ENCODE measurements around the gene ZNF850.
"Not testable (repeated sequence)": the region's sequence is repeated elsewhere in the genome, so short reads cannot be mapped to it uniquely, and the experiment has no call there.

The ZNF850 gene

GRCh38 chr19:36772311-36773222 lies at the start of gene ZNF850:
ZNF850 (minus strand) TSS chr19:36772807; CDS start chr19:36762606, 10,201 bp downstream.
- peak; percentile 87 to 92 for DNase-seq

DNA sequence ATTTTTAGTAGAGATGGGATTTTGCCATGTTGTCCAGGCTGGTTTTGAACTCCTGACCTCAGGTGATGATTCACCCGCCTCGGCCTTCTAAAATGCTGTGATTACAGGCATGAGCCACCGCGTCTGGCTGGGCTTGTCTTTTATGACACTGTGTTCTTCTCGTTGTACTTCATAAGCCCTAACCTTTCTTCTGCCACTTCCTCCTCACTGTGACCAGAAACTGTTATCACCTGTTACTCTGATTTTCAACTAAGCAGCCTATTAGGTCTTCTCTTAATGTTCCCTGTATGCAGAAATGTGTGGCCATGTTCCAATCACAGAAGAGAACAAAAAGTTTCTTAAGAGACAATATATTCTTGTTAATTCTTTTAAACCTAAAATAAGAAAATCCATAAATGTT lies 49.2 kb upstream of the ZNF850 start:
- DNase-seq, result no peak

DNA sequence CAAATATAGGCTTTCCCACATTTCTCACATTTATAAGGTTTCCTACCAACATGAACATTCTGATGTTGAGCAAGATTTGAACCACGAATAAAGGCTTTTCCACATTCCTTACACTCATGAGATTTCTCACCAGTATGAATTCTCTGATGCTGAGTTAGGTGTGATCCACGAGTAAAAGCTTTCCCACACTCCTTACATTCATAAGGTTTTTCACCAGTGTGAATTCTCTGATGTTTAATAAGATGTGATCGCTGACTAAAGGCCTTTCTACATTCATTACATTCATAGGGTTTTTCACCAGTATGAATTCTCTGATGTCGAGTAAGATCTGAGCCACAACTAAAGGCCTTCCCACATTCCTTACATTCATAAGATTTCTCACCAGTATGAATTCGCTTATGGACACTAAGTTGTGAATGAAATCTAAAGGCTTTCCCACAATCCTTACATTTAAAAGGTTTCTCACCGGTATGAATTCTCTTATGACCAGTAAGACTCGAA lies 46.6 kb upstream of the ZNF850 start:
- no peak for DNase-seq

DNA sequence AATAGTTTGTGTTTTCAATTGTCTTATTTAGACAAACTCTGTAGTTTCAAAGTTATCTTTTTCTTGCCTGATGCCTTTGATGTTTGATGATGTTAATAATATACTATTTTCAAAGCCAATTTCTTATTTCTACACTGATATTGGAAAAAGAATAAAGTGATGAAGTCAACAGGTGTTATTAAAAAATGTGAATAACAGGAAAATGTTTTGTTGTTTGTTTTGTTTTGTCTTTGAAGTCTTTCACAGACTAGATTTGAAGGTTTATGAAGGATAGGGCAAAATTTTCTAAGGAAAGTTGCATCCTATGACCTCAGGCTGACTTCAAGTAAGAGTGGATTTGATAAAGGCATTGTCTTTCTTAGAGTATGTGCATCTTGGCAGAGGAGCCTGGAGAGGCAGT lies 34.4 kb upstream of the ZNF850 start:
- DNase-seq, result no peak

- no peak for DNase-seq
Observed at GRCh38 chr19:36805364-36805763, 32.8 kb upstream of the ZNF850 start.

- no peak for DNase-seq
Observed at GRCh38 chr19:36797786-36798108, 25.1 kb upstream of the ZNF850 start.

- no peak for DNase-seq
Observed at GRCh38 chr19:36796714-36796992, 24.0 kb upstream of the ZNF850 start.

DNA sequence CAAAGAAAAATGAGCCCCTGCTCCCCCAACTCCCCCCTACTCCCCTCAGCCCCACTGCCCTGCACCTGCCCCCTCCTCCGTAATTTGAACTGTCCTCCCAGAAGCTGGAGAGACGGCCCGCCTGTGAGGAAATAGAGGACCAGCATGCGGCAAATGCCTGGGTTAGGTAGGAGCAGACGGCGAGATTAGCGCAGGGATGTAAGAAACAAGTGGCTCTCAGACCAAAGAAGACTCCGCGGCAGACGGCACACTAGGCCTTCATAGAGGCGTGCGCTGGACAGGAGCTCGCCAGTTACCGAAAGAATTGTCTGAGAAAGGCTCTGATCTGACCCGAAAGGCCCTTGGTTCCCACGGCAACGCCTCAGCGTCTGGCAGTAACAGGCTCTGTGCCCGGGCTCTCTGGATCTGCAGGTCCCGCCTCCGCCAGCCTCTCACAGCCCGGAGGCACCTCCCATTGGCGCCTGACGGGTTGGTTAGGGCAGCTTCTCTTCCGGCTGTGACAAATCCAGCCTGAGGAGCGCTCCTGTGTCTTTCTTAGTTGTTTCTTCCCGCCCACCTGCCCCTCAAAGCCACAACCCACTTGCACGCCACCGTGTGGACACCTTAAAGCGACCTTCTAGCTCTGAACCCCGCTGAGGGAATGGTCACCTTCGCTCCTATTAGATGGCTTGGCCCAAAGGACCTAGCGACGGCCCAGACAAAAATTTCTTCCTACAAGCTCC lies 19.0 kb upstream of the ZNF850 start:
- not testable (repeated sequence) for DNase-seq

GRCh38 chr19:36775768-36776167 lies 3.2 kb upstream of the ZNF850 start:
- no peak for DNase-seq

- DNase-seq, result no peak
Observed at GRCh38 chr19:36773223-36773579, 594 bp upstream of the ZNF850 start.

- peak; percentile 63 to 74 for DNase-seq
Observed at GRCh38 chr19:36771261-36772231, 1.1 kb downstream of the ZNF850 start.

GRCh38 chr19:36750066-36750691 lies 22.4 kb downstream of the ZNF850 start:
- no peak for DNase-seq

DNA sequence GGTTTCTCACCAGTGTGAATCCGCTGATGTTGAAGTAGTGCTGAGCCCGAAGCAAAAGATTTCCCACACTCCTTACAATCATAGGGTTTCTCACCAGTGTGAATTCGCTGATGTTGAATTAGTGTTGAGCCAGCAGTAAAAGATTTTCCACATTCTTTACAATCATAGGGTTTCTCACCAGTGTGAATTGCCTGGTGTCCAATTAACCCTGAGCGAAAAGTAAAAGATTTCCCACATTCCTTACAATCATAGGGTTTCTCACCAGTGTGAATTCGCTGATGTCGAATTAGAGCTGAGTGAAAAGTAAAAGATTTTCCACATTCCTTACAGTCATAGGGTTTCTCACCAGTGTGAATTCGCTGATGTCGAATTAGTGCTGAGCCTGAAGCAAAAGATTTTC lies 23.0 kb downstream of the ZNF850 start:
- DNase-seq, result not testable (repeated sequence)

DNA sequence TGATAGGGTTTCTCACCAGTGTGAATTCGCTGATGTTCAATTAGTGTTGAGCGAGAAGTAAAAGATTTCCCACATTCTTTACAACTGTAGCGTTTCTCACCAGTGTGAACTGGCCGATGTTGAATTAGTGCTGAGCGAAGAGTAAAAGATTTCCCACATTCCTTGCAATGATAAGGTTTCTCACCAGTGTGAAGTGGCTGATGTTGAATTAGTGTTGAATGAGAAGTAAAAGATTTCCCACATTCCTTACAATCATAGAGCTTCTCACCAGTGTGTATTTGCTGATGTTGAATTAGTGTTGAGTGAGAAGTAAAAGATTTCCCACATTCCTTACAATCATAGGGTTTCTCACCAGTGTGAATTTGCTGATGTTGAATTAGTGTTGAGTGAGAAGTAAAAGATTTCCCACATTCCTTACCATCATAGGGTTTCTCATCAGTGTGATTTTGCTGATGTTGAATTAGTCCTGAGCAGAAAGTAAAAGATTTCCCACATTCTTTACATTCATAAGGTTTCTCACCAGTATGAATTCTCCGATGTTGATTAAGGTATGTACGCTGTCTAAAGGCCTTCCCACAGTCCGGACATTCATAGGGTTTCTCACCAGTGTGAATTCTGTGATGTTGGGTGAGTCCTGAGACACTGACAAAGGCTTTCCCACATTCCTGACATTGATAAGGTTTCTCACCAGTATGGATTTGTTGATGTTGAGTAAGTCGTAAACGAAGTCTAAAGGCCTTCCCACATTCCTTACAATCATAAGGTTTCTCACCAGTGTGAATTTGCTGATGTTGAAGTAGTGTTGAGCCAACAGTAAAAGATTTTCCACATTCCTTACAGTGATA lies 24.0 kb downstream of the ZNF850 start:
- DNase-seq, result no peak

- DNase-seq, result no peak
Observed at GRCh38 chr19:36747750-36748149, 24.9 kb downstream of the ZNF850 start.

DNA sequence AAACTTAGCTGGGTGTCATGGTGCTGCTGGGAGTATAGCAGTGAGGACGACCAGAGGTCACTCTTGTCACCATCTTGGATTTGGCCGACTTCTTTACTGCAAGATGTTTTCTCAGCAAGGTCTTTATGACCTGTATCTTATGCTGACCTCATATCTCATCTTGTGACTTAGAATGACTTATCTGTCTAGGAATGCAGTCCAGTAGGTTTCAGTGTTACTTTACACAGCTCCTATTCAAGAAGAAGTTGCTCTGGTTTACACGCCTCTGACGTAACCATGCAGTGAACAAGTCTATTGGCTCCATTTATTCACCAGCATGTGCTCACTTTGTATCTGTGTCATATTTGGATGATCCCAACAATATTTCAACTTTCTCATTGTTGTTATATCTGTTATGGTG lies 26.7 kb downstream of the ZNF850 start:
- DNase-seq, result no peak

DNA sequence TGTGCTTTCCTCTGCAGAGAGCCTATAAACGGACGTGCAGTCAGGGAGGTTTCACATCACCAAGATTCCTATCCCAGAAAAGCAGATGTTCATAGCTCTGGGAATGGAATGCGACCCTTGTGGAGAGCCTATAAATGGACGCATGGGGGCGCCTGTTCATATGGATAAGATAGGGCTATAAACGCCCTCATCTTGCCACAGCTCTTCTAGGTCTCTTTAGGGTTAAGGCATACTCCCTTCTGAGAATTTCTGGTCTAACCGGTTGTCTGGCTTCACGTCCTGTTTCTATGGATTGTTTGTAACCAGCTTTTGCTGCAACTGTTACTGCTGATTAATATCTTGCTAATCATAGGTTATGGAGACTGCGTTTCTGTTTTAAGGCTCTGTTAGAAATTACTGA lies 36.4 kb downstream of the ZNF850 start:
- not testable (repeated sequence) for DNase-seq

DNA sequence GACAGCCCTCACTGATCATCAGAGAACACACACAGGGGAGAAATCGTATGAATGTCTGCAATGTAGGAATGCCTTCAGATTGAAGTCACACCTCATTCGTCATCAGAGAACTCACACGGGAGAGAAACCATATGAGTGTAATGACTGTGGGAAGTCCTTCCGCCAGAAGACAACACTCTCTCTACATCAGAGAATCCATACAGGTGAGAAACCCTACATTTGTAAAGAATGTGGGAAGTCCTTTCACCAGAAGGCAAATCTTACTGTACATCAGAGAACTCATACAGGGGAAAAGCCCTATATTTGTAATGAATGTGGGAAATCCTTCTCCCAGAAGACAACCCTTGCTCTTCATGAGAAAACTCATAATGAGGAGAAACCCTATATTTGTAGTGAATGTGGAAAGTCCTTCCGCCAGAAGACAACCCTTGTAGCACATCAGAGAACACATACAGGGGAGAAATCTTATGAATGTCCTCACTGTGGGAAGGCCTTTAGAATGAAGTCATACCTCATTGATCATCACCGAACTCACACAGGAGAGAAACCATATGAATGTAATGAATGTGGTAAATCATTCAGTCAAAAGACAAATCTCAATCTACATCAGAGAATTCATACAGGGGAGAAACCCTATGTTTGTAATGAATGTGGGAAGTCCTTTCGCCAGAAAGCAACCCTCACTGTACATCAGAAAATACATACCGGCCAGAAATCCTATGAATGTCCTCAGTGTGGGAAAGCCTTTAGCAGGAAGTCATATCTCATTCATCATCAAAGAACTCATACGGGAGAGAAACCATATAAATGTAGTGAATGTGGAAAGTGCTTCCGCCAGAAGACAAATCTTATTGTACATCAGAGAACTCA lies 52.7 kb downstream of the ZNF850 start:
- no peak for DNase-seq

DNA sequence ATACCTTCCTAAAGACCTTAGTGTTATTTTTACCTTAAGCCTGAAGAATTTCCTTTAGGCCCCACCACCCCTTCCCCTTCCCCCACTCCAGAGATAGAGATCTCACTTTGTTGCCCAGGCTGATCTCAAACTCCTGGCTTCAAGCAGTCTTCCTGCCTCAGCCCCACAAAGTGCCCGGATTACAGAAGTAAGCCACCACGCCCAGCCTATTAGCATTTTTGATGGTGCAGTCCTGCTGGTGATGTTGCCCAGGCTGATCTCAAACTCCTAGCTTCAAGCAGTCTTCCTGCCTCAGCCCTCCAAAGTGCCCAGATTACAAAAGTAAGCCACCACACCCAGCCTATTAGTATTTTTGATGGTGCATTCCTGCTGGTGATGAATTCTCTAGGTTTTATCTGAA lies 63.2 kb downstream of the ZNF850 start:
- no peak for DNase-seq

GRCh38 chr19:36707134-36707533 lies 65.5 kb downstream of the ZNF850 start:
- no peak for DNase-seq

DNA sequence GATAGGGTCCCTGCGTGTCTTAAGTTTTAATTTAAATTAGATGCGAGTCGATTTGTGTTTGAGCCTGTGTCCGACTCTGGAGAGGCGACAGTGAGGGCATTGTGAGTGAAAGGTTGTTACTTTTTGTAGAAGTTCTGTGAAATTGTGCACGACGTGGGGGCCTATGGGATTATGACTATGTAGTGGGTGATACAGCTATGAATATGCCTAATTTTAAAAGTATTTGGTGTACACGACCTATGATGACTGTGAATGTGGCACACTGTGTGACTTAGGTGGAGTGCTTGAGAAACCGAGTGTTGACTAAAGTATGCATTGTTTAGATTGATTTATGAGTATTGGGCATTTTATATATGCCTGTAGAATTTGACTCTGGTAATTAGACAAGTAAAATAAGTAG lies 84.5 kb downstream of the ZNF850 start:
- DNase-seq, result no peak
